K562 (cell line): ENCODE results near the gene MCL1. TPM values are rescaled to one million over a fixed set of nuclear protein-coding genes. Genes with fewer than 3 reads are reported as not detected.
A peak's percentile ranks its signal among the peaks of the same experiment; 100 is the strongest.

Experiments used
- BCL6 ChIP-seq: fragments of 250-450 bp; sonication (Bioruptor Pico); IDR thresholded peaks from 2 replicates; pipeline ENCODE4 v1.4.0; 2020
- CBX3 ChIP-seq, 2 experiments: IDR thresholded peaks; 1 replicate in 1 of 2; 2 replicates in 1 of 2; pipeline ENCODE4 v1.6.1; 2012; ENCODE audit warnings: inconsistent platforms in 2 of 2, low read length in 2 of 2, borderline replicate concordance in 1 of 2, control low read depth in 1 of 2
- CEBPB ChIP-seq: fragments of 450-650 bp; IDR thresholded peaks from 2 replicates; pipeline ENCODE4 v1.6.1; 2016; ENCODE audit warnings: missing genetic modification characterization, missing compliant biosample characterization
- CXXC5 ChIP-seq: fragments of 250-450 bp; sonication (Bioruptor Pico); IDR thresholded peaks from 2 replicates; pipeline ENCODE4 v1.8.0; 2022; ENCODE audit warnings: inconsistent platforms, mild to moderate bottlenecking, moderate library complexity
- EP400 ChIP-seq: fragments of 450-650 bp; IDR thresholded peaks from 2 replicates; pipeline ENCODE4 v1.6.1; 2017; ENCODE audit warnings: antibody characterized with exemption, mild to moderate bottlenecking, moderate library complexity
- FOXM1 ChIP-seq, 2 experiments: fragments of 450-650 bp in 1 of 2; sonication (generic) in 1 of 2; formaldehyde crosslinking in 1 of 2; IDR thresholded peaks; 2 replicates each; pipeline versions ENCODE4 v1.6.1 to v1.9.0; 2017 to 2022; ENCODE audit warnings: low read depth in 2 of 2, mild to moderate bottlenecking in 2 of 2, missing genetic modification reagents in 1 of 2, moderate library complexity in 1 of 2
- HDAC1 ChIP-seq, 2 experiments: fragments of 450-650 bp; IDR thresholded peaks; 2 replicates each; pipeline ENCODE4 v1.6.1; 2016 to 2017; ENCODE audit warnings: inconsistent platforms in 1 of 2, mild to moderate bottlenecking in 1 of 2, moderate library complexity in 1 of 2
- KAT8 ChIP-seq: fragments of 450-650 bp; IDR thresholded peaks from 2 replicates; pipeline ENCODE4 v1.6.1; 2016; ENCODE audit warnings: low read depth, mild to moderate bottlenecking
- NRF1 ChIP-seq, 2 experiments: fragments of 450-650 bp; IDR thresholded peaks in 1 of 2; conservative IDR thresholded peaks in 1 of 2; 2 replicates each; pipeline ENCODE4 v1.6.1; 2014; ENCODE audit warnings: mild to moderate bottlenecking in 2 of 2
- RFX1 ChIP-seq: fragments of 450-650 bp; IDR thresholded peaks from 2 replicates; pipeline ENCODE4 v1.6.1; 2016; ENCODE audit warnings: mild to moderate bottlenecking, moderate library complexity
- SMAD1 ChIP-seq: fragments of 150-350 bp; IDR thresholded peaks from 2 replicates; pipeline ENCODE4 v1.6.1; 2014; ENCODE audit warnings: low read length, low read depth; ENCODE audit not compliant: partially characterized antibody
- SPI1 ChIP-seq: IDR thresholded peaks from 2 replicates; pipeline ENCODE4 v1.6.1; 2011; ENCODE audit warnings: low read depth, low read length, control low read depth, borderline replicate concordance
- ZFPM2 ChIP-seq: fragments of 250-450 bp; sonication (Bioruptor Pico); IDR thresholded peaks from 2 replicates; pipeline ENCODE4 v1.5.1; 2022; ENCODE audit warnings: mild to moderate bottlenecking
- ZFX ChIP-seq: sonication (generic); formaldehyde crosslinking; IDR thresholded peaks from 2 replicates; pipeline ENCODE4 v1.8.0; 2022; ENCODE audit warnings: mild to moderate bottlenecking, missing genetic modification reagents, moderate library complexity
- ZNF134 ChIP-seq: fragments of 250-450 bp; sonication (Bioruptor Pico); conservative IDR thresholded peaks from 2 replicates; pipeline ENCODE4 v1.4.0; 2020
- ZNF140 ChIP-seq: fragments of 250-450 bp; sonication (Bioruptor Pico); IDR thresholded peaks from 2 replicates; pipeline ENCODE4 v1.8.0; 2021; ENCODE audit warnings: moderate library complexity, mild to moderate bottlenecking, inconsistent platforms
- ZNF212 ChIP-seq: fragments of 450-650 bp; formaldehyde crosslinking; IDR thresholded peaks from 2 replicates; pipeline ENCODE4 v1.4.0; 2020; ENCODE audit warnings: mild to moderate bottlenecking
- ZNF274 ChIP-seq: IDR thresholded peaks from 2 replicates; pipeline ENCODE4 v1.6.1; 2011; ENCODE audit warnings: low read depth, mild to moderate bottlenecking, low read length, moderate library complexity, borderline replicate concordance
- ZNF589 ChIP-seq: fragments of 200-800 bp; sonication (Bioruptor generic); IDR thresholded peaks from 2 replicates; pipeline ENCODE4 v1.6.1; 2016; ENCODE audit warnings: low read depth, missing genetic modification characterization, missing compliant biosample characterization
- polyA plus RNA-seq, 8 experiments: library from polyadenylated mRNA; depleted of rRNA in 4 of 8; stranded (reverse) in 5 of 8; unstranded in 3 of 8; fragments of >200 nt; fragmentation: Nextera tagmentation in 2 of 8; fragmentation: Illumina TruSeq in 1 of 8; extraction: Ambion mirVana in 2 of 8; extraction: Trizol in 1 of 8; gene quantifications; 2 replicates each; pipeline versions ENCODE4 v1.2.1 to v1.2.3, GENCODE V29; 2011 to 2014; ENCODE audit warnings: inconsistent platforms in 1 of 8, missing spikeins in 1 of 8
- total RNA-seq, 7 experiments: library from RNA; depleted of rRNA in 6 of 7; stranded (reverse); fragments of >200 nt in 6 of 7; fragmentation: Illumina TruSeq in 2 of 7; extraction: Trizol in 2 of 7; gene quantifications; 2 replicates each; pipeline versions ENCODE4 v1.2.1 to v1.2.3, GENCODE V29; 2011 to 2021; ENCODE audit warnings: low replicate concordance in 1 of 7
- TF ChIP-seq, protein P1 (sequence below), 2 experiments: fragments of 450-650 bp; conservative IDR thresholded peaks; 2 replicates each; pipeline ENCODE4 v1.6.1; 2017; ENCODE audit warnings: mild to moderate bottlenecking in 2 of 2, moderate library complexity in 2 of 2
- TF ChIP-seq, protein P2 (sequence below): sonication (generic); formaldehyde crosslinking; IDR thresholded peaks from 2 replicates; pipeline ENCODE4 v1.8.1; 2023; ENCODE audit warnings: mild to moderate bottlenecking, missing genetic modification reagents
- TF ChIP-seq, protein P3 (sequence below), 2 experiments: IDR thresholded peaks; 2 replicates each; pipeline ENCODE4 v1.6.1; 2011; ENCODE audit warnings: borderline replicate concordance in 1 of 2, control low read depth in 1 of 2, low read depth in 1 of 2, low read length in 1 of 2, mild to moderate bottlenecking in 1 of 2, mixed read lengths in 1 of 2, moderate library complexity in 1 of 2; ENCODE audit not compliant: insufficient read depth in 1 of 2, insufficient read length in 1 of 2, poor library complexity in 1 of 2, severe bottlenecking in 1 of 2; ENCODE audit errors: extremely low read depth in 1 of 2

MCL1 gene
- total and polyA plus RNA-seq, 9 of the 15 experiments (the other 6 are each of a cell fraction or from before 2014, with no cell fraction given) = 27.1 to 224 (median 138) TPM

DNA sequence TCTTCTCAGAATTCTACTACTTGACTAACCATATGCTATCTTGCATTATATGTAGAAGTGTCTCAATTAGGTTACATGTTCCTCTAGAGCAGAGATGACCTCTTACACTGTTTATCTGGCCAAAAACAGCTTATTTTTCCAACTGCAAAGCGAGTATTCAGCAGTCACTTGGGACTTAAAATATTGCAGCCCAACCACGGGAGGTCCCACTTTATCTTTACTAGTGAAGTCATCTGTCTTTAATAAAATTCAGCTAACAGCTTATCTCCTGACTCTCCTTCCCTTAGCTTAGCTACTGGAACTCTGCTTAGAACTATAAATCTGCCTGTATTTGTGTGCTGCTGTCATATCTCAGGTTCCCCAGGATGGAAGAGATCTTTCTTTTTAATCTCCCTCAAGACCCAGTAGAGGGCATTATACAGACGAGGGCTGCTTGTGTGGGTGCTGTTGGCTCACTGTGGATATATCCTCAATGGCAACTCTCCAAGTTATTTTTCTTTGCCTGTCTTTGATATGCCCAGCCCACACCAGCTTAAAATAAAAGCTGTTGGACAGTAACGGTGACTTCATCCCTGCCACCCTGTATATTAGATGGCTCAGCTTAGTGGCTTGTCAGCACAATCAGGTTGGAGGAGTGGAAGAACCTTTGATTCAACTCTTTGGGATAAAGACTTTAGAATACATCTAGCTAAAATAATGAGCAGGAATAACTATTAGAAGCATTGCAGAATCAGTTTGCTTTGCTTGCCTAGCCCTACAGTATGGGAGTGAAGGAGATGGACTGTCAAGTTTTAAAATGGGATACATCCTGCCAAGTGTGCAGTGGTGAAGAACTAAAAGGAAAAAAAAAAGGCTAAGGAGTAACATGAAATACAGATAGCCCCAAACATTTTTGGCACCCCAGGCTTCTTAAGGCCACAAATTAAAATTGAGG, 40.4 kb upstream of the MCL1 start (continued):
- TF ChIP-seq, protein P1, sequence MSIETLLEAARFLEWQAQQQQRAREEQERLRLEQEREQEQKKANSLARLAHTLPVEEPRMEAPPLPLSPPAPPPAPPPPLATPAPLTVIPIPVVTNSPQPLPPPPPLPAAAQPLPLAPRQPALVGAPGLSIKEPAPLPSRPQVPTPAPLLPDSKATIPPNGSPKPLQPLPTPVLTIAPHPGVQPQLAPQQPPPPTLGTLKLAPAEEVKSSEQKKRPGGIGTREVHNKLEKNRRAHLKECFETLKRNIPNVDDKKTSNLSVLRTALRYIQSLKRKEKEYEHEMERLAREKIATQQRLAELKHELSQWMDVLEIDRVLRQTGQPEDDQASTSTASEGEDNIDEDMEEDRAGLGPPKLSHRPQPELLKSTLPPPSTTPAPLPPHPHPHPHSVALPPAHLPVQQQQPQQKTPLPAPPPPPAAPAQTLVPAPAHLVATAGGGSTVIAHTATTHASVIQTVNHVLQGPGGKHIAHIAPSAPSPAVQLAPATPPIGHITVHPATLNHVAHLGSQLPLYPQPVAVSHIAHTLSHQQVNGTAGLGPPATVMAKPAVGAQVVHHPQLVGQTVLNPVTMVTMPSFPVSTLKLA (conservative IDR thresholded peaks at IDR 0.05) = peak; percentile 43 to 67; a peak in 3 of 4 replicates
- TF ChIP-seq FOXM1 (IDR thresholded peaks at IDR 0.05; ENCODE audit: low read depth) = no peak; the same call in none of the 2 replicates
- no peak for TF ChIP-seq FOXM1 (CRISPR knock-in tag; IDR thresholded peaks at IDR 0.05; ENCODE audit: low read depth)
- no peak for TF ChIP-seq ZNF134
- peak; percentile 4 to 86; a peak in 3 of 4 replicates for TF ChIP-seq HDAC1 (IDR thresholded peaks at IDR 0.05)
- TF ChIP-seq CXXC5 (CRISPR knock-in tag) = peak; percentile 36; the same call in 1 of the 2 replicates
- TF ChIP-seq CBX3 (IDR thresholded peaks at IDR 0.05; ENCODE audit: borderline replicate concordance in 1 of 2, low read length in 2 of 2) = no peak; a peak in 1 of 3 replicates
- no peak for TF ChIP-seq ZNF140 (CRISPR knock-in tag)
- no peak for TF ChIP-seq RFX1
- peak; percentile 65; the same call in 1 of the 2 replicates for TF ChIP-seq EP400
- no peak for TF ChIP-seq KAT8
- TF ChIP-seq, protein P2, sequence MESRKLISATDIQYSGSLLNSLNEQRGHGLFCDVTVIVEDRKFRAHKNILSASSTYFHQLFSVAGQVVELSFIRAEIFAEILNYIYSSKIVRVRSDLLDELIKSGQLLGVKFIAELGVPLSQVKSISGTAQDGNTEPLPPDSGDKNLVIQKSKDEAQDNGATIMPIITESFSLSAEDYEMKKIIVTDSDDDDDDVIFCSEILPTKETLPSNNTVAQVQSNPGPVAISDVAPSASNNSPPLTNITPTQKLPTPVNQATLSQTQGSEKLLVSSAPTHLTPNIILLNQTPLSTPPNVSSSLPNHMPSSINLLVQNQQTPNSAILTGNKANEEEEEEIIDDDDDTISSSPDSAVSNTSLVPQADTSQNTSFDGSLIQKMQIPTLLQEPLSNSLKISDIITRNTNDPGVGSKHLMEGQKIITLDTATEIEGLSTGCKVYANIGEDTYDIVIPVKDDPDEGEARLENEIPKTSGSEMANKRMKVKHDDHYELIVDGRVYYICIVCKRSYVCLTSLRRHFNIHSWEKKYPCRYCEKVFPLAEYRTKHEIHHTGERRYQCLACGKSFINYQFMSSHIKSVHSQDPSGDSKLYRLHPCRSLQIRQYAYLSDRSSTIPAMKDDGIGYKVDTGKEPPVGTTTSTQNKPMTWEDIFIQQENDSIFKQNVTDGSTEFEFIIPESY (CRISPR knock-in tag) = 0 out of 2 replicates have a peak, but pooled peaks have one; percentile 26
- TF ChIP-seq ZNF589 (CRISPR knock-in tag) = 0 out of 2 replicates have a peak, but pooled peaks have one; percentile 36
- TF ChIP-seq ZFX (CRISPR knock-in tag) = no peak
- no peak for TF ChIP-seq ZFPM2 (CRISPR knock-in tag)
- TF ChIP-seq ZNF274 = no peak
- no peak for TF ChIP-seq BCL6
- TF ChIP-seq SMAD1 = no peak
- no peak for TF ChIP-seq NRF1 (conservative IDR thresholded peaks at IDR 0.05 in 1 of 2, IDR thresholded peaks at IDR 0.05 in 1 of 2)
- TF ChIP-seq, protein P3, sequence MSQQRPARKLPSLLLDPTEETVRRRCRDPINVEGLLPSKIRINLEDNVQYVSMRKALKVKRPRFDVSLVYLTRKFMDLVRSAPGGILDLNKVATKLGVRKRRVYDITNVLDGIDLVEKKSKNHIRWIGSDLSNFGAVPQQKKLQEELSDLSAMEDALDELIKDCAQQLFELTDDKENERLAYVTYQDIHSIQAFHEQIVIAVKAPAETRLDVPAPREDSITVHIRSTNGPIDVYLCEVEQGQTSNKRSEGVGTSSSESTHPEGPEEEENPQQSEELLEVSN (IDR thresholded peaks at IDR 0.05; ENCODE audit: borderline replicate concordance in 1 of 2, extremely low read depth in 1 of 2, insufficient read depth in 1 of 2, insufficient read length in 1 of 2, low read depth in 1 of 2, low read length in 1 of 2, poor library complexity in 1 of 2, severe bottlenecking in 1 of 2) = no peak
- no peak for TF ChIP-seq ZNF212 (CRISPR knock-in tag)
- no peak for TF ChIP-seq SPI1
- TF ChIP-seq CEBPB = 0 out of 2 replicates have a peak, but pooled peaks have one; percentile 37
